Measurements from ENCODE around the gene GDPD3.

The GDPD3 gene

GRCh38 chr16:30096862-30097563, 16.3 kb downstream of the GDPD3 start:
- H3K27me3 ChIP-seq: no peaks in the 10 kb centered on the region
- peak; percentile 80 for TF ChIP-seq CTCF (IDR thresholded peaks at IDR 0.05)
- H3K9me3 ChIP-seq: peaks cover 23% of the 10 kb centered on the region
- H3K27ac ChIP-seq: peak overlapping the region; percentile 100
- peaks cover 33% of the 10 kb centered on the region for H3K36me3 ChIP-seq
- peaks cover 46 to 53% of the 10 kb centered on the region in 2 experiments for H3K4me1 ChIP-seq (ENCODE audit: control insufficient read depth in 1 of 2, insufficient read depth in 1 of 2, low read depth in 1 of 2, low read length in 1 of 2)
- H3K4me3 ChIP-seq (ENCODE audit: low read depth in 1 of 2, low read length in 1 of 2): peak overlapping the region; percentile 85 to 100

- peaks cover 54 to 59% of the 10 kb centered on the region in 2 experiments for H3K4me1 ChIP-seq (ENCODE audit: control insufficient read depth in 1 of 2, insufficient read depth in 1 of 2, low read depth in 1 of 2, low read length in 1 of 2)
- H3K9me3 ChIP-seq: peaks cover 23% of the 10 kb centered on the region
- H3K27me3 ChIP-seq: no peaks in the 10 kb centered on the region
- H3K4me3 ChIP-seq (ENCODE audit: low read depth in 1 of 2, low read length in 1 of 2): peak within 1 kb of the TSS; percentile 85 to 100
- peak within 1 kb of the TSS; percentile 100 for H3K27ac ChIP-seq
- peaks cover 34% of the 10 kb centered on the region for H3K36me3 ChIP-seq
- TF ChIP-seq CTCF (IDR thresholded peaks at IDR 0.05): peak; percentile 28
Measured at GRCh38 chr16:30096105-30096861, 17.1 kb downstream of the GDPD3 start, which contains the start of gene YPEL3. YPEL3 (minus strand) TSS chr16:30096213; CDS start chr16:30095482, 731 bp downstream.

- peaks cover 58 to 65% of the 10 kb centered on the region in 2 experiments for H3K4me1 ChIP-seq (ENCODE audit: control insufficient read depth in 1 of 2, insufficient read depth in 1 of 2, low read depth in 1 of 2, low read length in 1 of 2)
Measured at GRCh38 chr16:30095166-30096078, 17.9 kb downstream of the GDPD3 start.

GRCh38 chr16:30094541-30095165, 18.7 kb downstream of the GDPD3 start:
- Histone ChIP-seq H3K27ac (peak overlapping the region; percentile 100), H3K4me3 (ENCODE audit: low read depth in 1 of 2, low read length in 1 of 2) (peak overlapping the region; percentile 85 to 100), H3K27me3 (no peaks in the 10 kb centered on the region), H3K9me3 (peaks cover 23% of the 10 kb centered on the region), H3K36me3 (peaks cover 34% of the 10 kb centered on the region), H3K4me1 (ENCODE audit: control insufficient read depth in 1 of 2, insufficient read depth in 1 of 2, low read depth in 1 of 2, low read length in 1 of 2) (peaks cover 58 to 65% of the 10 kb centered on the region in 2 experiments)
- no peak for TF ChIP-seq CTCF (IDR thresholded peaks at IDR 0.05)

More at GRCh38 chr16:30095166-30096078, 17.9 kb downstream of the GDPD3 start:
- Histone ChIP-seq H3K27me3 (no peaks in the 10 kb centered on the region), H3K4me3 (ENCODE audit: low read depth in 1 of 2, low read length in 1 of 2) (peak overlapping the region; percentile 85 to 100), H3K27ac (peak overlapping the region; percentile 100), H3K9me3 (peaks cover 23% of the 10 kb centered on the region), H3K36me3 (peaks cover 34% of the 10 kb centered on the region)
- no peak for TF ChIP-seq CTCF (IDR thresholded peaks at IDR 0.05)

Measured in neutrophil (primary cell).